ENCODE results near the gene ITPKB.

The ITPKB gene

GRCh38 chr1:226661965-226662364, 77.1 kb downstream of the ITPKB start:
- TF ChIP-seq, protein P1, sequence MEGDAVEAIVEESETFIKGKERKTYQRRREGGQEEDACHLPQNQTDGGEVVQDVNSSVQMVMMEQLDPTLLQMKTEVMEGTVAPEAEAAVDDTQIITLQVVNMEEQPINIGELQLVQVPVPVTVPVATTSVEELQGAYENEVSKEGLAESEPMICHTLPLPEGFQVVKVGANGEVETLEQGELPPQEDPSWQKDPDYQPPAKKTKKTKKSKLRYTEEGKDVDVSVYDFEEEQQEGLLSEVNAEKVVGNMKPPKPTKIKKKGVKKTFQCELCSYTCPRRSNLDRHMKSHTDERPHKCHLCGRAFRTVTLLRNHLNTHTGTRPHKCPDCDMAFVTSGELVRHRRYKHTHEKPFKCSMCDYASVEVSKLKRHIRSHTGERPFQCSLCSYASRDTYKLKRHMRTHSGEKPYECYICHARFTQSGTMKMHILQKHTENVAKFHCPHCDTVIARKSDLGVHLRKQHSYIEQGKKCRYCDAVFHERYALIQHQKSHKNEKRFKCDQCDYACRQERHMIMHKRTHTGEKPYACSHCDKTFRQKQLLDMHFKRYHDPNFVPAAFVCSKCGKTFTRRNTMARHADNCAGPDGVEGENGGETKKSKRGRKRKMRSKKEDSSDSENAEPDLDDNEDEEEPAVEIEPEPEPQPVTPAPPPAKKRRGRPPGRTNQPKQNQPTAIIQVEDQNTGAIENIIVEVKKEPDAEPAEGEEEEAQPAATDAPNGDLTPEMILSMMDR (IDR thresholded peaks at IDR 0.05; ENCODE audit: low read length, missing control alignments) = no peak
- DNase-seq (ENCODE audit: low read depth) = no peak
- no peak overlapping the region for H3K4me3 ChIP-seq (replicated peaks; ENCODE audit: low read depth, low read length)

DNA sequence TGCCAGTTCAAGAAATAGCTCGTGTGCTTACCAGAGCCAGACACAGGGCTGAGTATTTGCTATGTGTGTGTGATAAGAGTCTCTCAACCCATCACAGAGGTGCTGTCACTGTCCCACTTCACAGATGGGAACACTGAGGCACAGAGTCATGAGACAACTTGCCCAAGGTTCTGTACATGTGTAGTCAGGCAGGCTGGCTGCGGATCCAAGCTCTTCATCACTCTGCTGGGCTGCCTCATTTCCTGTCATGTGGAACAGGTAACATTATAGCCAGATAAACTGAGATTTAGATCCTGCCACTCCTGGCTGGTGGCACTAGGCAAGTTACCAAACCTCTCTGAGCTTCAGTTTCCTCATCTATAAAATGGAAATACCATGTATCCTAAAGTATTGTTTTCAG, 77.8 kb downstream of the ITPKB start:
- H3K4me3 ChIP-seq (replicated peaks; ENCODE audit: low read depth, low read length) = no peak overlapping the region
- DNase-seq (ENCODE audit: low read depth) = no peak
- TF ChIP-seq, protein P1 (IDR thresholded peaks at IDR 0.05; ENCODE audit: low read length, missing control alignments) = no peak

GRCh38 chr1:226660410-226661182, 78.5 kb downstream of the ITPKB start:
- H3K4me3 ChIP-seq (replicated peaks; ENCODE audit: low read depth, low read length) = no peak overlapping the region
- peak; percentile 36 for DNase-seq (ENCODE audit: low read depth)
- TF ChIP-seq, protein P1 (IDR thresholded peaks at IDR 0.05; ENCODE audit: low read length, missing control alignments) = no peak

GRCh38 chr1:226659641-226660040, 79.4 kb downstream of the ITPKB start:
- no peak overlapping the region for H3K4me3 ChIP-seq (replicated peaks; ENCODE audit: low read depth, low read length)
- no peak for DNase-seq (ENCODE audit: low read depth)
- TF ChIP-seq, protein P1 (IDR thresholded peaks at IDR 0.05; ENCODE audit: low read length, missing control alignments) = no peak

- H3K4me3 ChIP-seq (replicated peaks; ENCODE audit: low read depth, low read length) = no peak overlapping the region
- DNase-seq (ENCODE audit: low read depth) = no peak
- TF ChIP-seq, protein P1 (IDR thresholded peaks at IDR 0.05; ENCODE audit: low read length, missing control alignments) = no peak
These were observed 79.9 kb downstream of the ITPKB start for GRCh38 chr1:226659136-226659535.

- no peak for DNase-seq (ENCODE audit: low read depth)
- no peak overlapping the region for H3K4me3 ChIP-seq (replicated peaks; ENCODE audit: low read depth, low read length)
- TF ChIP-seq, protein P1 (IDR thresholded peaks at IDR 0.05; ENCODE audit: low read length, missing control alignments) = no peak
These were observed 80.4 kb downstream of the ITPKB start for GRCh38 chr1:226658546-226659125.
